ENCODE measurements around the gene APOBEC3H. TPM values are rescaled to one million over a fixed set of nuclear protein-coding genes. Genes with fewer than 3 reads are reported as not detected.

The APOBEC3H gene
- total RNA-seq, 2 donors from 2014 or later: not detected

DNA sequence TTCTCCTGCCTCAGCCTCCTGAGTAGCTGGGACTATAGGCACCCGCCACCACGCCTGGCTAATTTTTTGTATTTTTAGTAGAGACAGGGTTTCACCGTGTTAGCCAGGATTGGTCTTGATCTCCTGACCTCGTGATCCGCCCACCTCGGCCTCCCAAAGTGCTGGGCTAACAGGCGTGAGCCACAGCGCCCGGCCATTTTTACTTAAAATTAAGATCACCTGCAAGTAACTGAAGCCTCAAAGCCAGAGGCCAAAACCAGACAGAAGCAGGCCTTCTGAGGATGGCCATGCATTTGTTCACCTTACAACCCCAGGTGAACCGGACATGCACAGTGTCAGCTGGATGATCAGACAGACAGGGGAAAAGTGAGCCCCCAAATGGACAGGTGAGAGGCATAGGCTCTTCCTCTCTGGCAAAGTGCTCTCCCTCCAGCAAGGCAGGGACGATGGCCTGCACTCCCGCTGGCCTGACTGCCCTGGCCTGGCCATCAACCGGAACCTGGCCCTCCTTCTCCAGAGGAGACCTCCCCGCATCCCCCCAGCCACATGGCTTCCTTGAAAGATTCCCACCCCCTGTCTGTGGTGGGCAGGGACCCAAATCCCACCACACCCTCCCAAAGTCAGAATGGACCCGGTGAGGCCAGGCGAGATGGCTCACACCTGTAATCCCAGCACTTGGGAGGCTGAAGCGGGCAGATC lies 25.9 kb downstream of the APOBEC3H start:
- intact Hi-C loops (cut with DNase I): loop anchor here (5.0 to 10.0 kb wide), 2 partner anchors 256 to 348 kb away; no protein-coding TSS in a partner anchor
- no peaks in the 10 kb centered on the region for H3K9me3 ChIP-seq
- no peak for TF ChIP-seq POLR2A (IDR thresholded peaks at IDR 0.05)
- TF ChIP-seq, protein P1, sequence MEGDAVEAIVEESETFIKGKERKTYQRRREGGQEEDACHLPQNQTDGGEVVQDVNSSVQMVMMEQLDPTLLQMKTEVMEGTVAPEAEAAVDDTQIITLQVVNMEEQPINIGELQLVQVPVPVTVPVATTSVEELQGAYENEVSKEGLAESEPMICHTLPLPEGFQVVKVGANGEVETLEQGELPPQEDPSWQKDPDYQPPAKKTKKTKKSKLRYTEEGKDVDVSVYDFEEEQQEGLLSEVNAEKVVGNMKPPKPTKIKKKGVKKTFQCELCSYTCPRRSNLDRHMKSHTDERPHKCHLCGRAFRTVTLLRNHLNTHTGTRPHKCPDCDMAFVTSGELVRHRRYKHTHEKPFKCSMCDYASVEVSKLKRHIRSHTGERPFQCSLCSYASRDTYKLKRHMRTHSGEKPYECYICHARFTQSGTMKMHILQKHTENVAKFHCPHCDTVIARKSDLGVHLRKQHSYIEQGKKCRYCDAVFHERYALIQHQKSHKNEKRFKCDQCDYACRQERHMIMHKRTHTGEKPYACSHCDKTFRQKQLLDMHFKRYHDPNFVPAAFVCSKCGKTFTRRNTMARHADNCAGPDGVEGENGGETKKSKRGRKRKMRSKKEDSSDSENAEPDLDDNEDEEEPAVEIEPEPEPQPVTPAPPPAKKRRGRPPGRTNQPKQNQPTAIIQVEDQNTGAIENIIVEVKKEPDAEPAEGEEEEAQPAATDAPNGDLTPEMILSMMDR (IDR thresholded peaks at IDR 0.05): no peak
- WGBS, 2 donors: 91 to 92% methylated on average over 15 to 17 of the region's 17 CpGs
- no peak overlapping the region for H3K27ac ChIP-seq
- H3K36me3 ChIP-seq (replicated peaks in 1 of 2; ENCODE audit: insufficient read depth in 1 of 2, low read depth in 2 of 2): no peaks in the 10 kb centered on the region
- no peak for ATAC-seq
- no peaks in the 10 kb centered on the region for H3K27me3 ChIP-seq
- H3K4me3 ChIP-seq: no peak overlapping the region
- no peaks in the 10 kb centered on the region for H3K4me1 ChIP-seq
- no peak for DNase-seq

DNA sequence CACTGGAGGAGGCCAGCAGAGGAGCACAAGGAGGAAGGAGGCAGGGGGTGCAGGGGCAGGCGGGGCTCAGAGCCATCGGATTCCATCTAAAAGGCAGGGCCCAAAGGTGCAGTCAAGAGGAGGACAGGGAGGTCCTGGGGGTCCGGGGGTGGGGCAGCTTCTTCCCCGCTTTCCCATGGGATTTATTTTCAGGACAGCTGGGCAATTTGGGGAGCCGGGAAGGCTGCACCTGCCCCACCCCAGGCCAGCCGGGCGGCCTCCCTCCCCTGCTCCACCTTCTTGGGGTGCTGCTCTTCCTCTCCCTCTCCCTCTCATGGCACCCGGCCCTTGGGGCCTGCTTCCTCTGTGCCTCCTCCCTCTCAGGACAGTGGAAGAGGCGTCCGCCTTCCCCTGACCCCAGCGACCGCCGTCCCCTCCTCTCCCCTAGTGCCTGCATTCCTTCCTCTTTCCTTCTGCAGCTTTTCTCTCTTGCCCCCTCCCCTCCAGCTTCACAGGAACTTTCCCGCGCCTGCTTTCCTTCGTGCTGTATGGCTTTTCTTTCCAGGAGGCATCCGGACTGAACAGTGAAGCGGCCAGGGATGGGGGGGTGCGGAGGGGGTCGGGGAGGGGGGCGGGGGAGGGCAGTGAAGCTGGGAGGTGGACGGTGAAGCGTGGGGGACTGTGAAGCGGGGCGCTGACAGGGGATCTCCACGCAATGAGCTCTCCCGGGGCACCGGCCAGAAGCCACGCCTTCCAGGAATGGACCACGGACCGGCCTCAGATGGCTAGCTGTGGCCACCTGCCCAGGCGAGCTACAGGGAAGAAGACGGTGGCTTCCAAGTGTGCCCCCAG lies 26.9 kb downstream of the APOBEC3H start:
- intact Hi-C loops (cut with DNase I): loop anchor here (5.0 to 10.0 kb wide), 2 partner anchors 257 to 349 kb away; no protein-coding TSS in a partner anchor
- no peak for ATAC-seq
- H3K36me3 ChIP-seq (replicated peaks in 1 of 2; ENCODE audit: insufficient read depth in 1 of 2, low read depth in 2 of 2): no peaks in the 10 kb centered on the region

DNA sequence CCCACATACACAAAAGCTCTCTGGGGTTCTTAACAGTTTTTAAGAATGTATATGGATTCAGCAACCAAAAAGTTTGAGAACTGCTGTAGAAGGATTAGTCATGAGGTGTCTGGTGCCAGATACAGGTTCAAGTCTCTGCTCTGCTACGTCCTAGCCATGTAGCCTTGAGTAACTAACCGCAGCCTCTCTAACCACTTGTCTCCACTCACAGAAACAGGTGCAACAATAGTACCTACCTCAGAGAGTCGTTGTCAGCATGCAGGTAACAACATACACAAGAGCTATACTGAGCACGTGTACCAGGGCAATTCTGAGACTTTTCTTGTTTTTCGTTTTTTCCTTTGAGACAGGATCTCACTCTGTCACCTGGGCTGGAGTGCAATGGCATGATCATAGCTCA lies 28.6 kb downstream of the APOBEC3H start:
- Histone ChIP-seq H3K9me3 (no peaks in the 10 kb centered on the region), H3K27ac (no peak overlapping the region), H3K4me1 (no peaks in the 10 kb centered on the region), H3K36me3 (replicated peaks in 1 of 2; ENCODE audit: insufficient read depth in 1 of 2, low read depth in 2 of 2) (no peaks in the 10 kb centered on the region), H3K4me3 (no peak overlapping the region), H3K27me3 (no peaks in the 10 kb centered on the region)
- 71 to 80% methylated on average over 5 of the region's 5 CpGs for WGBS, 2 donors
- ATAC-seq (no peak), DNase-seq (no peak)
- TF ChIP-seq POLR2A (IDR thresholded peaks at IDR 0.05): no peak
- TF ChIP-seq, protein P1 (IDR thresholded peaks at IDR 0.05): no peak
- intact Hi-C loops (cut with DNase I): loop anchor here (10.0 kb wide), 1 partner anchor 351 kb away; no protein-coding TSS in a partner anchor

More for the DNA sequence above, 26.9 kb downstream of the APOBEC3H start:
- no peak for DNase-seq
- Histone ChIP-seq H3K4me3 (no peak overlapping the region), H3K9me3 (no peaks in the 10 kb centered on the region), H3K27me3 (no peaks in the 10 kb centered on the region), H3K27ac (no peak overlapping the region), H3K4me1 (no peaks in the 10 kb centered on the region)
- WGBS, 2 donors: 32 to 45% methylated on average over 28 to 31 of the region's 33 CpGs
- TF ChIP-seq, protein P1 (IDR thresholded peaks at IDR 0.05): no peak
- no peak for TF ChIP-seq POLR2A (IDR thresholded peaks at IDR 0.05)

DNA sequence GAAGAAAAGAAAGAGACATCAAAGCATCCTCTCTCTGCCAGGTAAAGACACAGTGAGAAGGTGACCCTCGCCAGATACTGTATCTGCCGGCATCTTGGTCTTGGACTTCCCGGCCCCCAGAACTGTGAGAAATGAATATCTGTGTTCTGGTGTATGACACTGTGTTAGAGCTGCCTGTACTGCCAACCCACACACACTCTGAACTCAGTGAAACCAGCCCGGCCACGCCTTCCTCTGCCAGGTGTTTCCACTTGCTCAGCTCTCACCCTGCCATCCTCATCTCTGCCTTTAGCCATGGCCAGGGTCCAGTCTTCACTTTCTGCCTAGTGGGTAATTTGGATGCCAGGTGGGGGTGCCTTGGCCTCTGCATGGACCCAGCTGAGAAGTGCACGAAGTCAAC lies 31.5 kb downstream of the APOBEC3H start:
- ATAC-seq: no peak
- 79 to 81% methylated on average over 6 of the region's 6 CpGs for WGBS, 2 donors
- intact Hi-C loops (cut with DNase I): loop anchor here (10.0 kb wide), 1 partner anchor 354 kb away; no protein-coding TSS in a partner anchor

More for the DNA sequence above, 31.5 kb downstream of the APOBEC3H start:
- Histone ChIP-seq H3K4me3 (no peak overlapping the region), H3K4me1 (no peaks in the 10 kb centered on the region), H3K9me3 (no peaks in the 10 kb centered on the region), H3K27me3 (no peaks in the 10 kb centered on the region), H3K36me3 (replicated peaks in 1 of 2; ENCODE audit: insufficient read depth in 1 of 2, low read depth in 2 of 2) (no peaks in the 10 kb centered on the region), H3K27ac (no peak overlapping the region)
- TF ChIP-seq, protein P1 (IDR thresholded peaks at IDR 0.05): no peak
- no peak for TF ChIP-seq POLR2A (IDR thresholded peaks at IDR 0.05)
- DNase-seq: peak in 1 of 4 donors; percentile 16
